Trophoblast cell (in vitro differentiated cells and primary cell): ENCODE results near the gene TCP11.

Experiments
- DNase-seq, 2 donors: peaks; one replicate each; pipeline ENCODE4 v3.0.0-alpha.2; 2016
- H2AFZ ChIP-seq: 2 replicates; pipeline ENCODE4 v1.6.1; 2013; ENCODE audit warnings: low read length, moderate library complexity, mild to moderate bottlenecking; ENCODE audit not compliant: insufficient read depth, poor library complexity
- H2AK5ac ChIP-seq: 2 replicates; pipeline ENCODE4 v1.6.1; 2013; ENCODE audit warnings: mild to moderate bottlenecking, low read length
- H2BK120ac ChIP-seq: 2 replicates; pipeline ENCODE4 v1.6.1; 2013; ENCODE audit warnings: low read length, mild to moderate bottlenecking, moderate library complexity; ENCODE audit not compliant: insufficient read depth, poor library complexity
- H2BK12ac ChIP-seq: 2 replicates; pipeline ENCODE4 v1.6.1; 2013; ENCODE audit warnings: mild to moderate bottlenecking, low read length, moderate library complexity
- H2BK5ac ChIP-seq: 2 replicates; pipeline ENCODE4 v1.6.1; 2013; ENCODE audit warnings: low read length, low read depth, moderate library complexity, mild to moderate bottlenecking; ENCODE audit not compliant: poor library complexity
- H3K14ac ChIP-seq: 2 replicates; pipeline ENCODE4 v1.6.1; 2013; ENCODE audit warnings: mild to moderate bottlenecking, low read length
- H3K18ac ChIP-seq: 2 replicates; pipeline ENCODE4 v1.6.1; 2013; ENCODE audit warnings: mild to moderate bottlenecking, low read length
- H3K23ac ChIP-seq: 2 replicates; pipeline ENCODE4 v1.6.1; 2013; ENCODE audit warnings: low read length
- H3K27ac ChIP-seq: 2 replicates; pipeline ENCODE4 v1.5.1; 2013; ENCODE audit warnings: low read depth, mild to moderate bottlenecking, inconsistent platforms, low read length, moderate library complexity
- H3K27me3 ChIP-seq: 2 replicates; pipeline ENCODE4 v1.6.1; 2013; ENCODE audit warnings: inconsistent platforms, mild to moderate bottlenecking, low read length, moderate library complexity; ENCODE audit not compliant: insufficient read depth
- H3K36me3 ChIP-seq, 2 experiments: 1 replicate in 1 of 2; 2 replicates in 1 of 2; pipeline ENCODE4 v1.6.1; 2013; ENCODE audit warnings: low read length in 2 of 2, mild to moderate bottlenecking in 2 of 2, moderate library complexity in 1 of 2; ENCODE audit not compliant: insufficient read depth in 2 of 2, control insufficient read depth in 1 of 2
- H3K4ac ChIP-seq: 2 replicates; pipeline ENCODE4 v1.6.1; 2013; ENCODE audit warnings: low read depth, mild to moderate bottlenecking, low read length, moderate library complexity
- H3K4me1 ChIP-seq, 2 experiments: 1 replicate in 1 of 2; 2 replicates in 1 of 2; pipeline ENCODE4 v1.6.1; 2013; ENCODE audit warnings: low read length in 2 of 2, mild to moderate bottlenecking in 2 of 2, moderate library complexity in 1 of 2; ENCODE audit not compliant: insufficient read depth in 2 of 2, control insufficient read depth in 1 of 2
- H3K4me2 ChIP-seq: 2 replicates; pipeline ENCODE4 v1.6.1; 2013; ENCODE audit warnings: inconsistent platforms, mild to moderate bottlenecking, low read length, moderate library complexity
- H3K4me3 ChIP-seq: 2 replicates; pipeline ENCODE4 v1.5.1; 2013; ENCODE audit warnings: mild to moderate bottlenecking, low read depth, low read length, inconsistent platforms
- H3K79me1 ChIP-seq: one replicate; pipeline ENCODE4 v1.6.1; 2013; ENCODE audit warnings: low read length
- H3K79me2 ChIP-seq: 2 replicates; pipeline ENCODE4 v1.6.1; 2013; ENCODE audit warnings: low read length, mild to moderate bottlenecking; ENCODE audit not compliant: control insufficient read depth, insufficient read depth, poor library complexity
- H3K9ac ChIP-seq: 2 replicates; pipeline ENCODE4 v1.6.1; 2013; ENCODE audit warnings: mild to moderate bottlenecking, low read length
- H3K9me3 ChIP-seq: 2 replicates; pipeline ENCODE4 v1.6.1; 2013; ENCODE audit warnings: low read depth, mild to moderate bottlenecking, control low read depth, inconsistent platforms, low read length; ENCODE audit not compliant: insufficient read depth
- H4K12ac ChIP-seq: 2 replicates; pipeline ENCODE4 v1.6.1; 2013; ENCODE audit warnings: low read depth, mild to moderate bottlenecking, low read length, moderate library complexity
- H4K8ac ChIP-seq: 2 replicates; pipeline ENCODE4 v1.6.1; 2013; ENCODE audit warnings: low read depth, mild to moderate bottlenecking, low read length, moderate library complexity
- H4K91ac ChIP-seq: one replicate; pipeline ENCODE4 v1.6.1; 2013; ENCODE audit warnings: low read depth, mild to moderate bottlenecking, low read length, moderate library complexity
- WGBS: extraction: QIAGEN DNeasy Blood & Tissue Kit; methylation state at CpG from one replicate; pipeline ENCODE4 v1.1.7; 2013; ENCODE audit warnings: missing lambda C conversion rate; ENCODE audit not compliant: insufficient read length, insufficient coverage; ENCODE audit errors: extremely low coverage; 5-methylcytosine and 5-hydroxymethylcytosine counted together

TCP11 gene

DNA sequence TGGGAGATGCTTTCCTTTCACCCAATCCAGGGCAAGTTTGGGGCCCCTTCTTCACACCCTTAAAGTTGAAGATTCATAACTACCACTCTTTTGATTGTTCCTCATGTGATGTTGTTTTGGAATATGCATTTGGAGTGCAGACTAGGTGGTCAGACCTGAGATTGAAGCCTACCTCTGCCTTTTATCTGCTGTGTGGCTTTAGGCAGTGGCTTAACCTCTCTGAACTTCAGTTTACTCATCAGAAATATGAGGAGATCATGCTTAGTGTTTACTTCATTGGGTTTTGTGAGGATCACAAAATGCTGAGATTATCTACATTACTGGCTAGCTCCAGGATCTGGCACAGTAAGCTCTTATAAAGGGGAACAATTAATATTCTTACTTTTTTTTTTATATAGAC, 26.4 kb upstream of the TCP11 start:
- no peak overlapping the region for H3K9ac ChIP-seq
- H3K79me2 ChIP-seq = no peaks in the 10 kb centered on the region
- no peak overlapping the region for H2BK5ac ChIP-seq
- H4K91ac ChIP-seq = no peak overlapping the region
- H3K4me3 ChIP-seq = no peak overlapping the region
- no peaks in the 10 kb centered on the region for H3K27me3 ChIP-seq
- no peak overlapping the region for H2AK5ac ChIP-seq
- DNase-seq = no peak
- no peaks in the 10 kb centered on the region for H3K79me1 ChIP-seq
- H3K14ac ChIP-seq = no peak overlapping the region
- no peaks in the 10 kb centered on the region for H3K36me3 ChIP-seq
- no peak overlapping the region for H3K4ac ChIP-seq
- H2AFZ ChIP-seq = no peak overlapping the region
- H3K27ac ChIP-seq = no peak overlapping the region
- H3K23ac ChIP-seq = no peak overlapping the region
- peaks cover 3% of the 10 kb centered on the region for H3K9me3 ChIP-seq
- H3K4me2 ChIP-seq = no peak overlapping the region
- no peak overlapping the region for H4K8ac ChIP-seq
- H2BK12ac ChIP-seq = no peak overlapping the region
- H2BK120ac ChIP-seq = no peak overlapping the region
- H3K4me1 ChIP-seq = no peaks in the 10 kb centered on the region
- no peak overlapping the region for H3K18ac ChIP-seq
- no peak overlapping the region for H4K12ac ChIP-seq

DNA sequence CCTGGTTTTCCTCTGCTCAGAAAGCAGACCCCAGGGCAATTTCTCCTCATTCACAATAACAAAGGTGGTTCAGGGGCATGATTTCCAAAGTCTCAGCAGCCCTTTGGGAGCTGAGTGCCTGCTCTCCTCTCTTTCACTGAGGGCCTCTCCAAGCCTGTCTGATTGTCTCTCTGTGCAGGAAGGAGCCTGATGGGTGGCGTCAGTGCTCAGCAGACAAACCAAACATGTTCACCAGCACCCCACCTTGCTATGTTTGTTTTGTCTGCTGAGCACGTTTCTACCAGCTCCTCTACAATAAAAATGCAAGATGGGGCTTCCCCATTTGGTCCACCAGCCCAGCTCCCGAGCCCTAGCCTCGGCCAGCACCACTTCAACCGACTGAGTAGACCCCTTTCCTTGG, 25.4 kb upstream of the TCP11 start:
- Histone ChIP-seq H3K27me3 (no peaks in the 10 kb centered on the region), H3K9me3 (peaks cover 3% of the 10 kb centered on the region), H3K27ac (no peak overlapping the region), H3K4me1 (no peaks in the 10 kb centered on the region), H4K12ac (no peak overlapping the region), H3K4me3 (no peak overlapping the region), H4K8ac (no peak overlapping the region), H3K4me2 (no peak overlapping the region), H2AK5ac (no peak overlapping the region), H3K14ac (no peak overlapping the region), H3K23ac (no peak overlapping the region), H3K79me2 (no peaks in the 10 kb centered on the region), H3K18ac (no peak overlapping the region), H2AFZ (no peak overlapping the region), H2BK12ac (no peak overlapping the region), H4K91ac (no peak overlapping the region), H3K9ac (no peak overlapping the region), H3K36me3 (no peaks in the 10 kb centered on the region), H2BK120ac (no peak overlapping the region), H2BK5ac (no peak overlapping the region), H3K79me1 (no peaks in the 10 kb centered on the region), H3K4ac (no peak overlapping the region)
- DNase-seq = no peak
- no CpG with 5 or more reads among the region's 5 CpGs for WGBS

DNA sequence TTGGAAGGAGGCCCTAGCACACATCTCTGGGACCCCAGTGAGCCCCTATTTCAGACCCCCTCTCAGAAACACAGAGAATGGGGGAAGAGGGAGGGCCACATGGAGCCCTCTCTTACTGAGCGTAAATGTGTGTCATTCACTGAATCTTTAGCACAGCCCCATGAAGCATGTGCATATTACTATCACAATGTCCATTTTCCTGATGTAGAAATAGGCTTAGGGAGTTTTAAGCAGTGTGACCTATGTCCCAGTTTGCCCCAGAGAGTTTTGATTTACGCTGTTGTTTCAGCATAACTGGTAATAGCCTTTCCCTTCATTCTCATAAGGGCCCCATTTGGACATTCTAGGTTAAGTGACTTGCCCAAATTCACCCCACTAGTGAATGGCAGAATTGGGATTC, 25.0 kb upstream of the TCP11 start:
- Histone ChIP-seq H3K9me3 (peaks cover 3% of the 10 kb centered on the region), H3K79me1 (no peaks in the 10 kb centered on the region), H3K23ac (no peak overlapping the region), H4K8ac (no peak overlapping the region), H3K4ac (no peak overlapping the region), H3K4me3 (no peak overlapping the region), H2AK5ac (no peak overlapping the region), H2BK5ac (no peak overlapping the region), H4K12ac (no peak overlapping the region), H4K91ac (no peak overlapping the region), H2BK12ac (no peak overlapping the region), H3K18ac (no peak overlapping the region), H3K14ac (no peak overlapping the region), H3K36me3 (no peaks in the 10 kb centered on the region), H2AFZ (no peak overlapping the region), H3K27me3 (no peaks in the 10 kb centered on the region), H3K9ac (no peak overlapping the region), H3K4me2 (no peak overlapping the region), H3K27ac (no peak overlapping the region), H2BK120ac (no peak overlapping the region), H3K4me1 (no peaks in the 10 kb centered on the region), H3K79me2 (no peaks in the 10 kb centered on the region)
- peak in 1 of 2 donors; percentile 31 for DNase-seq
- WGBS = no CpG with 5 or more reads among the region's 2 CpGs

DNA sequence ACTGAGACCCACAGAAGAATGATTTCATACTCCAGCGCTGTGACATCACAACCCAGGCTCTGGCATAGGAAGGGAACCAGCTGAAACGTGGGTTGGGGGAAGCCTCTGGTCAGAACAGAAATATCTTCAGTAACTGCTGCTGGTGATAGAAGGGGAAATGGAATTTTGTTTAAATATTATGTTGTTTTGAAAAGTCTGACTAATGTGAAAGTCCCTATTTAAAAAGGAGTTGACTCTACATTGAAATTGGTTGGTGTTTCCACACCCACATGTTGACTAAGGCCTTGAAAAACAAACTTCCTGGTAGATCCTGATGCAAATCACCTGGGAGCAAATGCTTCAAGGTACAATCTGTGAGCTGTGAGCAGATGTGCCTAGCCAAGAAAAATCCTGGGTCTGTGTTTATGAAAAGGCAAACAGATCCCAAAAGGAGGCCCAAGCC, 24.5 kb upstream of the TCP11 start:
- H3K4me1 ChIP-seq = no peaks in the 10 kb centered on the region

More for the DNA sequence above, 24.5 kb upstream of the TCP11 start:
- WGBS = no CpG with 5 or more reads among the region's 2 CpGs
- DNase-seq = peak; percentile 45 to 66
- no peak overlapping the region for H2BK5ac ChIP-seq
- H4K12ac ChIP-seq = no peak overlapping the region
- H2AFZ ChIP-seq = no peak overlapping the region
- H3K79me1 ChIP-seq = no peaks in the 10 kb centered on the region
- H3K9me3 ChIP-seq = peaks cover 3% of the 10 kb centered on the region
- H2AK5ac ChIP-seq = no peak overlapping the region
- no peak overlapping the region for H3K9ac ChIP-seq
- no peak overlapping the region for H4K8ac ChIP-seq
- no peaks in the 10 kb centered on the region for H3K79me2 ChIP-seq
- no peak overlapping the region for H3K4me2 ChIP-seq
- H3K23ac ChIP-seq = no peak overlapping the region
- no peak overlapping the region for H4K91ac ChIP-seq
- no peaks in the 10 kb centered on the region for H3K27me3 ChIP-seq
- H2BK120ac ChIP-seq = no peak overlapping the region
- H2BK12ac ChIP-seq = no peak overlapping the region
- no peak overlapping the region for H3K4ac ChIP-seq
- H3K4me3 ChIP-seq = no peak overlapping the region
- H3K27ac ChIP-seq = no peak overlapping the region
- no peak overlapping the region for H3K14ac ChIP-seq
- H3K36me3 ChIP-seq = no peaks in the 10 kb centered on the region
- H3K18ac ChIP-seq = no peak overlapping the region
